SK-N-SH treated with all-trans-retinoic acid at 6 μM for 48 hours (cell line): ENCODE data around the gene KREMEN2.

Experiments
- ATAC-seq: fragments of 200-7000 bp; cut with Tn5 transposase; 3 replicates; pipeline ENCODE4 v1.9.1; 2020; ENCODE audit warnings: mild to moderate bottlenecking, moderate library complexity
- ARNTL ChIP-seq: fragments of 450-650 bp; formaldehyde crosslinking; IDR thresholded peaks from 2 replicates; pipeline ENCODE4 v1.5.0; 2020; ENCODE audit warnings: low read depth, mild to moderate bottlenecking, moderate library complexity, borderline replicate concordance
- BACH2 ChIP-seq: fragments of 250-450 bp; sonication (Bioruptor Pico); IDR thresholded peaks from 2 replicates; pipeline ENCODE4 v1.9.0; 2021; ENCODE audit warnings: mild to moderate bottlenecking, borderline replicate concordance
- CREB5 ChIP-seq: fragments of 250-450 bp; sonication (Bioruptor Pico); IDR thresholded peaks from 2 replicates; pipeline ENCODE4 v1.5.1; 2020; ENCODE audit warnings: low read depth, mild to moderate bottlenecking, moderate library complexity
- CSDC2 ChIP-seq: fragments of 250-450 bp; sonication (Bioruptor Pico); IDR thresholded peaks from 2 replicates; pipeline ENCODE4 v1.5.0; 2020; ENCODE audit warnings: mild to moderate bottlenecking, moderate library complexity
- CSRNP3 ChIP-seq: fragments of 250-450 bp; sonication (Bioruptor Pico); IDR thresholded peaks from 2 replicates; pipeline ENCODE4 v1.5.1; 2021; ENCODE audit warnings: mild to moderate bottlenecking, moderate library complexity
- GLIS3 ChIP-seq: fragments of 250-450 bp; sonication (Bioruptor Pico); IDR thresholded peaks from 2 replicates; pipeline ENCODE4 v1.5.0; 2020; ENCODE audit warnings: mild to moderate bottlenecking, moderate library complexity
- ISL1 ChIP-seq: fragments of 250-450 bp; sonication (Bioruptor Pico); IDR thresholded peaks from 2 replicates; pipeline ENCODE4 v2.1.2; 2022; ENCODE audit warnings: mild to moderate bottlenecking, moderate library complexity
- OSR1 ChIP-seq: fragments of 250-450 bp; sonication (Bioruptor Pico); IDR thresholded peaks from 2 replicates; pipeline ENCODE4 v1.8.0; 2022; ENCODE audit warnings: moderate library complexity, mild to moderate bottlenecking, inconsistent platforms
- PATZ1 ChIP-seq: fragments of 250-450 bp; sonication (Bioruptor Pico); IDR thresholded peaks from 2 replicates; pipeline ENCODE4 v1.8.0; 2020; ENCODE audit warnings: mild to moderate bottlenecking, moderate library complexity, borderline replicate concordance
- PPARA ChIP-seq: fragments of 250-450 bp; sonication (Bioruptor Pico); IDR thresholded peaks from 2 replicates; pipeline ENCODE4 v1.5.0; 2020; ENCODE audit warnings: mild to moderate bottlenecking, borderline replicate concordance
- TCF4 ChIP-seq: fragments of 250-450 bp; sonication (Bioruptor Pico); IDR thresholded peaks from 2 replicates; pipeline ENCODE4 v1.8.0; 2021; ENCODE audit warnings: mild to moderate bottlenecking, moderate library complexity, borderline replicate concordance
- TOX ChIP-seq: fragments of 250-450 bp; sonication (Bioruptor Pico); IDR thresholded peaks from 2 replicates; pipeline ENCODE4 v1.8.0; 2021; ENCODE audit warnings: mild to moderate bottlenecking, moderate library complexity, borderline replicate concordance
- TSHZ2 ChIP-seq: fragments of 250-450 bp; sonication (Bioruptor Pico); IDR thresholded peaks from 2 replicates; pipeline ENCODE4 v1.5.0; 2020; ENCODE audit warnings: mild to moderate bottlenecking, moderate library complexity
- ZFP3 ChIP-seq: fragments of 250-450 bp; sonication (Bioruptor Pico); IDR thresholded peaks from 2 replicates; pipeline ENCODE4 v1.5.0; 2020; ENCODE audit warnings: mild to moderate bottlenecking, moderate library complexity
- ZFP30 ChIP-seq: fragments of 450-650 bp; formaldehyde crosslinking; IDR thresholded peaks from 2 replicates; pipeline ENCODE4 v1.5.0; 2022; ENCODE audit warnings: mild to moderate bottlenecking, moderate library complexity
- ZNF565 ChIP-seq: fragments of 450-650 bp; formaldehyde crosslinking; conservative IDR thresholded peaks from 2 replicates; pipeline ENCODE4 v1.5.0; 2020; ENCODE audit warnings: low read depth, mild to moderate bottlenecking, moderate library complexity
- ZNF70 ChIP-seq: fragments of 450-650 bp; formaldehyde crosslinking; IDR thresholded peaks from 2 replicates; pipeline ENCODE4 v1.5.0; 2020; ENCODE audit warnings: mild to moderate bottlenecking, moderate library complexity
- ZNF8 ChIP-seq: fragments of 450-650 bp; formaldehyde crosslinking; IDR thresholded peaks from 2 replicates; pipeline ENCODE4 v1.5.0; 2020; ENCODE audit warnings: mild to moderate bottlenecking, moderate library complexity

KREMEN2 gene

GRCh38 chr16:2996298-2996697, 32.2 kb downstream of the KREMEN2 start (continued):
- no peak for TF ChIP-seq TSHZ2 (CRISPR knock-in tag)
- TF ChIP-seq ZNF565 (CRISPR knock-in tag): no peak
- no peak for TF ChIP-seq ARNTL
- no peak for TF ChIP-seq ISL1 (CRISPR knock-in tag)

- no peak for TF ChIP-seq PATZ1 (CRISPR knock-in tag)
- no peak for TF ChIP-seq ZNF565 (CRISPR knock-in tag)
- TF ChIP-seq GLIS3: no peak
- no peak for TF ChIP-seq TCF4 (CRISPR knock-in tag)
- no peak for TF ChIP-seq CSDC2 (CRISPR knock-in tag)
- no peak for TF ChIP-seq ZFP3
- ATAC-seq: no peak
These were observed 35.9 kb downstream of the KREMEN2 start for GRCh38 chr16:2999929-3000328.

- TF ChIP-seq OSR1 (CRISPR knock-in tag) (no peak), CSDC2 (CRISPR knock-in tag) (no peak), ZNF70 (CRISPR knock-in tag) (no peak), ZFP3 (no peak), CSRNP3 (CRISPR knock-in tag) (no peak), ZNF8 (CRISPR knock-in tag) (no peak), CREB5 (CRISPR knock-in tag) (no peak), TCF4 (CRISPR knock-in tag) (no peak), TSHZ2 (CRISPR knock-in tag) (no peak), ZFP30 (no peak), ISL1 (CRISPR knock-in tag) (no peak), TOX (CRISPR knock-in tag) (no peak), ARNTL (no peak), BACH2 (no peak)
- ATAC-seq: no peak
These were observed 36.5 kb downstream of the KREMEN2 start for GRCh38 chr16:3000540-3000939.

GRCh38 chr16:3001316-3001715, 37.2 kb downstream of the KREMEN2 start:
- TF ChIP-seq TCF4 (CRISPR knock-in tag) (no peak), PPARA (CRISPR knock-in tag) (no peak), ZNF70 (CRISPR knock-in tag) (no peak), BACH2 (no peak)
- no peak for ATAC-seq
